ENCODE results near the gene SETX.

Gene SETX

DNA sequence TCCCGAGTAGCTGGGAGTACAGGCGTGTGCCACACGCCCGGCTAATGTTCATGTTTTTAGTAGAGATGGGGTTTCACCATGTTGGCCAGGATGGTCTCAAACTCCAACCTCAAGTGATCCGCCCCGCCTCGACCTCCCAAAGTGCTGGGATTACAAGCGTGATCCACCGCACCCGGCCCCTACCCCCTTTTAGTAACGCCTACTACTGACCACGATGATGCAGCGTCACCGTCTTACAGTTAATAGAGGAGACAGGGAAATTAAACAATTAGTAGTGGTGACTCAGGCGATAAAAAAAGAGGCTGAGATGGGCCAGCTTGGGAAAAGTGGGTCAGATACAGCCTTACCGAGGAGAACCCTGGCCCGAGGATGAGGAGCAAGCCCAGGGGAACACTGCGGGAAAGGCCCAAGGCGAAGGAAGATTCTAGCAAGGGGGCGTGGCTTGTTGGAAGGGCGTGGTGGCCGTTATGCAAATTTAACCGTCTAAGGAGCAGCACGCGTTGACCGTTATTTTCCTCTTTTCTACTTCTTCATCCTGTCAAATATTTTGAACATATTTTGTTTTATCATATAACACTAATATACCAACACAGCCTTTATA is 1.6 kb upstream of the SETX start:
- in situ Hi-C loops (cut with HindIII; ENCODE audit: low sequenced_read_pairs): no loop called here

DNA sequence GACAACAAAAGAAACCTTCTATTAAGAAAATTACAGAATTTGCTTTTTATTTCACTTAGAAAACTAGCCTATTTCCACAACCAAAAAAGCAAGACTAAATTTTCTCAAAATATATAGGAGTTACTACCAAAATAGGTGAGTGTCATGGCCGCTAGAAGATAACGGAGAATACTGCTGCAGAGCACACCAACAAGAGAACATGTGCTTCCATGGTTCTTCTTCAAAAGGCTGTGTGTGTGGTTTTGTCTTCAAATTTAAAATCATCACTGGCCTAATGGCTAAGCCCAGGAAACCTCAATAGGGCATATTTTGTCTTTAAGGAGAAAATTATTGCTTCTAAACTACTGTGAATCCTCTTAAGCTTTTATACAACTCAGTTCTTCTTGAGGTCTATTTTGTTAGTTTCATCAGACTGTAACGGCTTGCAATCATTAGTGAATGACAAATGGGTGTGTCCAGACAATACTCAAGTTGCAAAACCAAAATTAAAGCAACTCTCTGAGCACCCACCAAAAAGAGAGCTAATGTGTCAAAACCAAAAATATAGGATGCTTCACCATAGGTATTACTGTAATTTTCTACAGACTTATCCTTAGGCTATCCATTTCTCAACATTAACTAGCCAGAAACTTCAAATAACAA is 3.3 kb downstream of the SETX start:
- in situ Hi-C loops (cut with HindIII; ENCODE audit: low sequenced_read_pairs): no loop called here

DNA sequence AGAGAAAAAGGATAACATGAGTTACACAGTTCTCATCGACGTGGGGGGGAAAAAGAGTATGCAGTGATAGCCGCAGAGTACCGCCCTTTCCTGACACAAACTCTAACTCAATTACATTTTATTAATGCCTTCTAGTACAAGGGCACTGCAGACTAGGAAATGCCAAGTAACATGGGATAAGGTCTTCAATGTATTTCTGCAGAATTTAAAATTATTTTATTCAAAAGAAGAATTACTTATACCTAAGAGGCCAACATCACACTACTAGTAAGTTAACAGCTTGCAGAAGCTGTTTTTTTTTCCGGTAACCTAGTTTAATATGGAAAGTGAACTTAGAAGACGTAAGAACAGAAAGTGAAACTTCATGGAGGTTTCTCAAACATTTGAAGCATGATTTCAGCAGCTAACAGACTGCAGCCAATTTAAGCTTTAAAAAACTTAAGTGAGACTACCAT is 3.9 kb downstream of the SETX start:
- in situ Hi-C loops (cut with HindIII; ENCODE audit: low sequenced_read_pairs): no loop called here

DNA sequence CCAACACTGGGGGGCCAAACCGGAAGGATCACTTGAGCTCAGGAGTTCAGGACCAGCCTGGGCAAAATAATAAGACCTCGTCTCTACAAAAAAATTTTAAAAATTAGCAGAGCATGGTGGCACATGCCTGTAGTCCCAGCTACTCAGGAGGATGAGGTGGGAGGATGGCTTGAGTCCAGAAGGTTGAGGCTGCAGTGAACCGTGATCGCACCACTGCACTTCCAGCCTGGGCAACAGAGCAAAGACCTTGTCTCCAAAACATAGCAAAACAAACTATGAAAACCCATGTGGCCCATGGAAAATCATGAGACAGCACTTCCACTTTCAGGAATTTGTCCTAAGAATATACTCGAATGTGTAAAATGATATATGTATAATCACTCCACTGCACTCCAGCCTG is 6.1 kb downstream of the SETX start:
- in situ Hi-C loops (cut with HindIII; ENCODE audit: low sequenced_read_pairs): loop anchor here (10.0 kb wide), 1 partner anchor 64 kb away; no protein-coding TSS in a partner anchor

DNA sequence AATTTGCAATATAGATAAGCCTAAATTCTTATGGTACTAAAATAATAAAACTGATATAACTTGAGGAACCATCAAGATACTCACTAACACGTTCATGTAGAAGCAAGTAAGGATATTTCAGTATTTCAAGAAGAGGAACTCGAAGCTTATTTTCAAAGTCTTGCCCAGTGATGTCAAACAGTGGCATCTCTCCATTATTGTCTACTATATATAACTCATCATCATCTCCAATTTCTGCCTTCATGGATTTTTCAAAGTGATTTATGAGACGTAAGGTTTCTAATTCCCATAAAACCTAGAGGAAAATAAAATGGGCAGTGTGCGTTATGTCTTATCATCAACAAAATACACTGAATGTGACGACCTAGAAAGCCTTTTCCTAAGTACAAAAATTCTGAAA is 8.6 kb downstream of the SETX start:
- in situ Hi-C loops (cut with HindIII; ENCODE audit: low sequenced_read_pairs): loop anchor here (10.0 kb wide), 1 partner anchor 61 kb away; no protein-coding TSS in a partner anchor

DNA sequence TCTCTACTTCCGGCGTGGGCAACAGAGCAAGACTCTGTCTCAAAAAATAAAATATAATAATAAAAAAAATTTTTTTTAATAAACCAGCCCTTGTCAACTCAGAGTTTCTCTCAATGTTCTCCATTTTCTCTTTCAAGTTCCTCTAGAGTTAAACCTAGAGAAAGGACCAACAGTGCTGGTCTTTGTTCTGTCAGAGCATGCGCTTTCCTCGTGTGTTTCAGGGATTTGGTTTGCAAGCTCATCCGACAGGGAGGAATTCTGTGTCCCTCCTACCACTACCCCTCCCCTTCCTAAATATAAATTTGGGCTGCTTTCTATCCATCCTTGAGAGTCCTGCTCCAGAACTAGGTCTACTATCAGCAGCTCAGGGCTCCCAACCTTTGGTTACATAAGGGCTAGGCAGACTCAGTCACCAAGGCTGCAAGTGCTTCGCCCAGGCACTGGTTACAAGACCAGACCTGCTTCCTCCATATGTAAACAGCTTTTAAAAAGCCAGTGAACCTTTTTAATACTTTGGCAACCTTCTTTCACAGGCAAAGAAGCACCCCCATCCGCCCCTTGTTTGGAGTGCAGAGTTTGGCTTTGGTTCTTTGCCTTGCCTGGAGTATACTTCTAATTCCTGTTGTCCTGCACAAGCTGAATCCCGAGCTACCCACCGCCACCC is 13.5 kb downstream of the SETX start:
- in situ Hi-C loops (cut with HindIII; ENCODE audit: low sequenced_read_pairs): loop anchor here (10.0 kb wide), 1 partner anchor 57 kb away; no protein-coding TSS in a partner anchor

DNA sequence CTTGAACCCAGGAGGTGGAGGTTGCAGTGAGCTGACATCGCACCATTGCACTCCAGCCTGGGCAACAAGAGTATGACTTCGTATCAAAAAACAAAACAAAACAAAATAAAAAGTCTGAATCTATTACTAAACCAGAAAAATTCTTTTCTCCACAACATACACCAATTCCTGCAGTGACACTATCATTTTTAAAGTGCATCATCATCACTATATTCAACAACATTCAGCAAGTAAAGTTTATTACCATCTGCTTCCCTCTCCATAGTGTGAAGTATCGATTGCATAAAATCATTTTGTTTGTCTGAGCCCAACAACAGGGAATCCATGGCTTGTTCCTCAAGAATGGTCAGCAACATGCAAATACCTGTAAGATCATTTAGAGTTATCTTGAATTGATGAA is 20.4 kb downstream of the SETX start:
- in situ Hi-C loops (cut with HindIII; ENCODE audit: low sequenced_read_pairs): no loop called here

DNA sequence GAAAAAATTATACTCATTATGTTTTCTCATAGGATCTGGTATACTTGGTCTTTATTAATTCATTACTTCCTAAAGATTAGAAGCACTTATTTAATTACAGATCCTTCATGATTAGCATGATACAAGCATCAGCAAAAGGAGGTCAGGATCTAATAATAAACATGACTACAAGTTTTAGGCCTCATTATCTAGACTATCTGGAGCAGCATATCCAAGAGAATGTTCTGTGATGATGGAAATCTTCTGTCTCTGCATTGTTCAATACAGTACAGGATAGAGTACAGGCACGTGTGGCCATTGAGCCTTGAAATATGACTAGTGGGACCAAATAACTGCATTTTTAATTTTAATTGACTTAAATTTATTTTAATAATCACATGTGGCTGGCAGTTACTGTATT is 21.2 kb downstream of the SETX start:
- in situ Hi-C loops (cut with HindIII; ENCODE audit: low sequenced_read_pairs): no loop called here

DNA sequence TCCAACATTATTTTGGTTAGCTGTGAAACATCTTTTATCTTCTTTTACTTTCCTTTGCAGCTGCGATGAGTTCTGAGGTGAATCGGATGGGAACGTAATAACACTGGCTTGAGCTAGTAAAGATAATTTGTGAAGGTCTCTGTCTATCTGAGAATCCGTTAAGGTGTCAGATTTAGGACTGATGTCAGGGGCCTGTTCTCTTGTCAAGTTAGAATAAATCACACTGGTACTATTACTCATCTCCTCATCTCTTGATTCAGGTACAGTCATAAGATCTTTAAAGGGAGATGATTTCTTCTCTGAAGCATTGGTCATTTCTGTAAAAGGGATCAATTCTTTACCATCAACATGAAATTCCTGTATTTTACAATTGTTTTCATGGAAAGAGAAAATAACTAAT is 26.2 kb downstream of the SETX start:
- in situ Hi-C loops (cut with HindIII; ENCODE audit: low sequenced_read_pairs): loop anchor here (10.0 kb wide), 1 partner anchor 54 kb away; no protein-coding TSS in a partner anchor

DNA sequence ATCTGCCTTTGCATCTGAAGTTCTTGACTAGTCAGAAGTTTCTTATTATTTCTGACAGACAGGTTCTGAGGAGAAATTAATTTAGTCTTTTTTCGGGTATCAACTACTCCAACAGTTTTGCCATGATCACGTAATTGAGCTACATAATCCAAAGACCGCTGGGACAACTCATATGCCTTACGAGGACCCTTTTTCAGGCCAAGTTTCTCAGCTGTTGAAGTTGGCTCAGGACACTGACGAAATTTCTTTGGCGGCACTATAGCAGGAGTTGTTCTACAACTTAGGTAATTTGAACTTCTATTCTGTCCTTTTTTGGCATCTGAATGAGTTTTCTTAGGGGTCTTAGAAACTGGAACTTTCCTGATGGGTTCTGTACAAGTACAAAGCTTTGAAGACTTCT is 27.2 kb downstream of the SETX start:
- in situ Hi-C loops (cut with HindIII; ENCODE audit: low sequenced_read_pairs): loop anchor here (10.0 kb wide), 1 partner anchor 53 kb away; no protein-coding TSS in a partner anchor

DNA sequence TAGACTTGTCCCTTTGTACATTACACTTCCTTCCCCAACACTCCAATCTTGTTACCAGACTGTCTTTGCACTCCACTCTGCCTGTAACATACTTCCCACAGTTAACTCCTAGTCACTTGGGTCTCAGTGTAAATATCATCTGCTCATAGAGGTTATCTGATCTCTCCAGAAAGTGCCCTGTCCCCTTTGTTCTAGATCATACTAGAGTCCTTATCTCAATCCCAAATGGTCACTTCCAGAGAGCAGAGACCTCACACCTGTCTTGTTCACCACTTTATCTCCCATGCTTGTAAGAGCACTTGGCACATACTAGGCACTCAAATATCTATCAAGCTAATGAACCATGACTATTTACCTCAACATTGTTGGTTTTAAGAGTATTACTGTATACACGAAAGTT is 30.4 kb downstream of the SETX start:
- in situ Hi-C loops (cut with HindIII; ENCODE audit: low sequenced_read_pairs): loop anchor here (10.0 kb wide), 1 partner anchor 50 kb away; no protein-coding TSS in a partner anchor

DNA sequence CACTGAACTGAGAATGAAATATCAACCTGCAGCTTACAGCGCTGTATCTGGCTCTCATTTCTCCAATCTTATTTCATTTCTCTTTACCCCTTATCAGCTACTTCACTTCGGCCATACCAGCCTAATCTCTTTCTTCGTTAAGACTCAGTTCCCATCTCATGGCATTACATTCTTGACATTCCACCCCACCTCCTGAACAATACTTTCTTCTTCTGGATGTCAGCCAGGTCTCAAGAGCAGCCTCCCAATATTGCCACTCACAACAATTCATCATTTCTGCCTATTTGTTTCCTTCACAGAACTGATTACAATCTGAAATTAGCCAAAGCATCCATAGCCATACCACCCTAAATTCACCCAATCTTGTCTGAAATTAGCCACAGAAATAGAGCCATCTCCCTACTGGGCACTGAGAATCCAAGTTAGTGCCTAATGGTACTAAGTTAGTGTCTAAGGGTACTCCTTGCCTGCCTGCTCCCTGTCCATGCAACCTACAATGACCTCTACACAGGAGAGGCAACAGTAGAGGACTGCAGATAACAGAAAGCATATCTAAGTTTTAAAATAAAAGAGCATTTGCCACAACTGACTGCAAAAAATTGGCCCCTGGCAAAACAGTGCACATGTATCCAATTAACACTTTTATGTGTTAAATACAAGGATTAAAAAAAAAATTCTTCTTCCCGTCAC is 35.2 kb downstream of the SETX start:
- in situ Hi-C loops (cut with HindIII; ENCODE audit: low sequenced_read_pairs): loop anchor here (10.0 kb wide), 1 partner anchor 45 kb away; no protein-coding TSS in a partner anchor

DNA sequence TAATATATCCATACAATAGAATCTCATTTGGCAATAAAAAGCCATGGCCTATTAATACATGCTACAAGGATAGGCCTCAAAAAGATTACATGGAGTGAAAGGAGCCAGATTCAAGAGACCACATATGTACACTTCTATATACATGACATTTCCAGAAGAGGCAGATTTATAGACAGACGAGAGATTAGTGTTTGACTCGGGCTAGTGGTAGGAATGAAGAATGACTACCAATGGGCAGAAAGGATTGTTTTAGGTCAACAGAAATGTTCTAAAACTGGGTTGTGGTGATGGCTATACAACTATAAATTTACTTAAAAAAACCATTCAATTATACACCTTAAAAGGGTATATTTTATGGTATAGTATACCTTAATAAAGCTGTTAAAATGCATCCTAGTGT is 41.9 kb downstream of the SETX start:
- in situ Hi-C loops (cut with HindIII; ENCODE audit: low sequenced_read_pairs): no loop called here

DNA sequence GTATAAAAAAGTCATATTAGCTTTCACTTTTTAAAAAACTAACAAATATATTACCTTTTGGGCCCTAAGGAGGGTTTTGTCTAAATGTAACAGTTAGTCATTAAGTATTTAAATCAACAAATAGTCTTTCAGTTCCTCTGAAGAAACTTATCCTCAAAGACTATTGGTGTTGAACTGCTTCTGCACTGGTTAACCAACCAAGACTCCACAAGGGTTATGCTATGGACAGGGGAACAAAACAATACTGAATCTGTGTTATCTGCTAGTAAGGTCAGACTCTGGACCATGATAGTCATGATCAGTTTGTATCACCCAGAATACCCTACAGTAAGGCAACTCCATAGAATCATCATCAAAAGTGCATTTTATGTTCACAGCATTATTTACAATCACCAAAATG is 42.4 kb downstream of the SETX start:
- in situ Hi-C loops (cut with HindIII; ENCODE audit: low sequenced_read_pairs): no loop called here

DNA sequence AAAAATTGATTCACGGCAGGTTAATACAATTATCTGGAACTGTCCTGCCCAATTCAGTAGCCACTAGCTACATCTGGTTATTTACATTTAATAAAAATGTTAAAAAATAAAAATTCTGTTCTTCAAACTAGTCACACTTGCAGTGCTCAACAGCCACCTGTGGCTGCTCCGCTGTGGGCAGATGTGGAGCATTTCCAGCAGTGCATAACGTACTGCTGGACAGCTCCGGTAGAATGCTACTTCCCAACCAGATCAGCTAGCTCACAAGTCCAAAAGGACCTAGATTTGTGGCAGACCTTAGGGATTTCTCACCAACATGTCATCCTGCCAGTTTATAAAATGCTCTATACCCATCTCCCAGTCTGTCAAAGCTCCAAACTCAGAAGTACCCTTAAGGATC is 42.8 kb downstream of the SETX start:
- in situ Hi-C loops (cut with HindIII; ENCODE audit: low sequenced_read_pairs): no loop called here

DNA sequence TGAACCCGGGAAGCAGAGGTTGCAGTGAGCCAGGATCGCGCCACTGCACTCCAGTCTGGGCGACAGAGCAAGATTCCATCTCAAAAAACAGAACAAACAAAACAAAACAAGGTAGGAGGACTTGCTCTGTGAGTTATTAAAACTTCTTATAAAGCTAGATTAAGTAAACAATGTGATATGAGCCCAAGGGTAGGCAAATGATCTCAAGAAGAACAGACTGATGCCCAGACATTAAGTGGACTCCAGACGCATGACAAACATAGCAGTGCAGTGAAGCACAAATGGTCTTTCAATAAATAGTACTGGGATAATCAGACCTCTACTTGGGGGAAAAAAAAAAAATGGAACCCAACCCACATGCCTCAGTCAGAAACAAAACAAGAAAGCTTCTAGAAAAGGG is 45.7 kb downstream of the SETX start:
- in situ Hi-C loops (cut with HindIII; ENCODE audit: low sequenced_read_pairs): no loop called here

DNA sequence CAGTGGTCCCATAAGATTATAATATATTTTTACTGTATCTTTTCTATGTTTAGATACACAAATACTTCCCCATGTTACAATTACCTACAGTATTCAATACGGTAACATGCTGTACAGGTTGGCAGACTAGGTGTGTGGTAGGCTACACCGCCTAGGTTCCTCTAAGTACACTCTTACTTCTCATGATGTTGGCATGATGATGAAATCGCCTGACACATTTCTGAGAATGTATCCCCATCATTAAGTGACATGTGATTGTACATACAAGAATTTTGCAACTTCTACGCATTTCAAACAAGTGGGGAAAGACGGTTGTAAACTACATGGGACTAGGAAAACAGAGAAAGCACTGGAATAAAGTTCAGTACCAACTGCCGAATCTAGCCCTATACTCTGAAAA is 53.3 kb downstream of the SETX start:
- in situ Hi-C loops (cut with HindIII; ENCODE audit: low sequenced_read_pairs): no loop called here

DNA sequence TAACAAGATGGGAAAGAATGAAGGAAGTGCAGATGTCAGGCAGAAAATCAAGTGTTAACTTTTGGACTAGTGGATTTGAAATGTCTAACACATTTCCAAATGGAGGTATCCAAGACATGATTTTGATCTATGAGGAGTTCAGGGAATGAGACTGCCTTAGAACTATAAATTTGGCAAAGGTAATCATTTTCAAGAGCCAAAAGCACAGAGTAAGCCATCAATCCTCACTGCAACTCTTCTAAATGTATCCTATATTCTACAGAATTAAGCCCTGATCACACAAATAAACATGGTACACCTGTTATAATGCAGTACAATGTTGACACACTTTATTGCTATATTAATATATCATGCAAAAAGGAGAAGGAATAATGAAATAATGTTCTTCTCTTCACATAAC is 55.6 kb downstream of the SETX start:
- in situ Hi-C loops (cut with HindIII; ENCODE audit: low sequenced_read_pairs): no loop called here

DNA sequence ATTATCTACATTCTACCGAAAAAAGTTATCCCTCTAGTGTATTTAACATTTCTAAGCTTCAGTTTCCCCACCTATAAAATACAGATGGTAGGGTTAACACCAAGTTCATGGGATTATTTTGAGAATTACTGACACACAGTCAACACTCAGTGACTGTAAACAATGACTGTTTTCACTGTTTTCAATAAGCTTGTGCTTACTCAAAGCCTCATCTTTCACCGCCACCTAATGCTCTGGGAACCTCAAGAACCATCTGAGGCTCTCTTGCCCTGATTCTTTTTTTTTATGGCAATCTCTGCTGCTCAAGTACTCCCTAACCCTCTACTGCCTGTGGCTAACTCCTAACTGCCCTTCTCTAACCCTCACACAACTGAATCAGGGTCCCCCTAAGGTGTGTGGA is 59.6 kb downstream of the SETX start:
- in situ Hi-C loops (cut with HindIII; ENCODE audit: low sequenced_read_pairs): no loop called here

DNA sequence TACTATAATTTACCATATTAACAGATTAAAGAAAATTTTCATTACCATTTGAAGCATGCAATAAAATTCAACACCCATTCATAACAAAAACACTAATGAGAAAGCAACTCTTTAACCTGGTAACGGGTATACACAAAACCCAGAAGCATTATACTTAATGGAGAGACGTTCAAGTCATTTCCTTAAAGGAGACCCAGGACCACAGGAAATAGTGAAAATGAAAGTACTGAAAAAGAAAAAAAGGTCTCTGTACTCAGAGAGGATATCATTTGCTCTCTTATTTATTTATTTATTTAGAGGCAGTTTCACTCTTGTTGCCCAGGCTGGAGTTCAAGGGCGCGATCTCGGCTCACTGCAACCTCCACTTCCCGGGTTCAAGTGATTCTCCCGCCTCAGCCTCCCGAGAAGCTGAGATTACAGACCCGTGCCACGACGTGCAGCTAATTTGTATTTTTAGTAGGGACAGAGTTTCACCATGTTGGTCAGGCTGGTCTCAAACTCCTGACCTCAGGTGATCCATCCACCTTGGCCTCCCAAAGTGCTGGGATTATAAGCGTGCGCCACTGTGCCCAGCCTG is 61.6 kb downstream of the SETX start:
- in situ Hi-C loops (cut with HindIII; ENCODE audit: low sequenced_read_pairs): no loop called here

DNA sequence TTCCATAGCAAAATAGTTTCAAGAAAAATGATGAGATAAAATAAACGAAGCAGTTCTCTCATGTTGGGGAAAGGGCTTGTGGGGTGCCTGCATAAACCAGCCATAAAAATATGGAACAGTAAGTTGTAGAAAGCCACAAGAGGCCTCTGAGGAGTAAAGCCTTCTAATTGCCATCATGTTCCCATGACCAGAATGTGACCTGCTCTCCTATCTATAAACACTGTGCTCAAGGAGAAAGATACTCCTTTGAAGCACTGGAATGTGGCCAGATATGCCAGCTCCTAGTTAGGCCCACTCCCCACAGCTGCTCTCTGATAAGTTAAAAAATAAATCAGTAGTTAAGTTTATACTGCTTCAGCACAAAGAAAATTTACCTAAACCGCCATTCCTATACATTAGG is 65.8 kb downstream of the SETX start:
- in situ Hi-C loops (cut with HindIII; ENCODE audit: low sequenced_read_pairs): loop anchor here (10.0 kb wide), 1 partner anchor 56 kb away; no protein-coding TSS in a partner anchor
